HepG2 (cell line): ENCODE results near the gene MAB21L1. TPM values are rescaled to one million over a fixed set of nuclear protein-coding genes. Genes with fewer than 3 reads are reported as not detected.

Experiments
- ATAC-seq: fragments of 200-7000 bp; cut with Tn5 transposase; 3 replicates; pipeline ENCODE4 v1.9.1; 2020; ENCODE audit warnings: mild to moderate bottlenecking, moderate library complexity
- BruUV-seq: library from RNA; stranded (reverse); fragments of 400-500 nt; replicated peaks from 2 replicates; lab custom pipeline; 2021; lab: Mats Ljungman, UMichigan
- CTCF ChIA-PET: fragments of 300-600 bp; formaldehyde crosslinking; extraction: SDS; loops from one replicate; lab custom pipeline; 2021; ENCODE audit warnings: low total read pairs, inconsistent platforms, low intra/inter-chr PET ratio; lab: Yijun Ruan, JAX
- POLR2A ChIA-PET: fragments of 350-600 bp; sonication (Branson Sonifier 250); formaldehyde crosslinking; loops from one replicate; lab custom pipeline; 2020; ENCODE audit warnings: antibody characterized with exemption, inconsistent platforms; lab: Yijun Ruan, JAX
- DNase-seq: peaks from one replicate; pipeline ENCODE4 v3.0.0-alpha.2; 2015; ENCODE audit warnings: low spot score
- FAIRE-seq: peaks from 3 replicates; lab custom pipeline; 2011; peaks lifted over from hg19 to GRCh38; lab: Jason Lieb, UNC
- H2AFZ ChIP-seq: one replicate; pipeline ENCODE4 v1.6.1; 2011; ENCODE audit warnings: low read length, inconsistent platforms
- H3K27ac ChIP-seq: fragments of 300-600 bp; 3 replicates; pipeline ENCODE4 v1.8.0; 2011; ENCODE audit warnings: mixed run types, mild to moderate bottlenecking, mixed read lengths, low read length, inconsistent platforms; ENCODE audit not compliant: insufficient read depth; ENCODE audit errors: extremely low read length
- H3K27me3 ChIP-seq, 2 experiments: fragments of 200-600 bp in 1 of 2; 2 replicates in 1 of 2; 3 replicates in 1 of 2; pipeline versions ENCODE4 v1.6.0 to v1.8.0; 2011; ENCODE audit warnings: low read length in 2 of 2, mild to moderate bottlenecking in 2 of 2, moderate library complexity in 2 of 2, inconsistent platforms in 1 of 2; ENCODE audit not compliant: insufficient read depth in 2 of 2, control insufficient read depth in 1 of 2
- H3K36me3 ChIP-seq, 2 experiments: fragments of 200-600 bp in 1 of 2; replicated peaks in 1 of 2; 2 replicates in 1 of 2; 3 replicates in 1 of 2; pipeline versions ENCODE4 v1.5.1 to v1.8.0; 2011; ENCODE audit warnings: low read length in 2 of 2, inconsistent platforms in 1 of 2; ENCODE audit not compliant: insufficient read depth in 2 of 2, control insufficient read depth in 1 of 2
- H3K4me1 ChIP-seq: 2 replicates; pipeline ENCODE4 v1.5.1; 2012; ENCODE audit warnings: low read length, inconsistent platforms; ENCODE audit not compliant: insufficient read depth
- H3K4me2 ChIP-seq: 2 replicates; pipeline ENCODE4 v1.6.0; 2011; ENCODE audit warnings: low read depth, low read length, inconsistent platforms
- H3K4me3 ChIP-seq, 3 experiments: fragments of 200-600 bp in 1 of 3; sonication (generic), shearing (Covaris generic) in 1 of 3; replicated peaks in 1 of 3; 2 replicates each; pipeline ENCODE4 v1.5.1; 2011 to 2016; ENCODE audit warnings: low read length in 3 of 3, inconsistent platforms in 2 of 3, low read depth in 2 of 3, mild to moderate bottlenecking in 2 of 3, control low read depth in 1 of 3, mixed read lengths in 1 of 3; ENCODE audit not compliant: insufficient read depth in 1 of 3
- H3K79me2 ChIP-seq: one replicate; pipeline ENCODE4 v1.6.1; 2011; ENCODE audit warnings: low read length, inconsistent platforms; ENCODE audit not compliant: insufficient read depth
- H3K9ac ChIP-seq: 2 replicates; pipeline ENCODE4 v1.6.0; 2011; ENCODE audit warnings: mild to moderate bottlenecking, low read depth, low read length, inconsistent platforms; ENCODE audit not compliant: insufficient read depth
- H3K9me3 ChIP-seq: 2 replicates; pipeline ENCODE4 v1.5.1; 2012; ENCODE audit warnings: mild to moderate bottlenecking, low read length
- H4K20me1 ChIP-seq: 2 replicates; pipeline ENCODE4 v1.6.0; 2011; ENCODE audit warnings: inconsistent platforms, mild to moderate bottlenecking, low read length, moderate library complexity; ENCODE audit not compliant: insufficient read depth
- BRD4 ChIP-seq: sonication (generic); formaldehyde crosslinking; IDR thresholded peaks from 2 replicates; pipeline ENCODE4 v1.4.0; 2020; ENCODE audit warnings: missing genetic modification reagents
- CEBPB ChIP-seq: IDR thresholded peaks from 2 replicates; pipeline ENCODE4 v1.6.1; 2011; ENCODE audit warnings: low read depth, low read length, improper control_type of control experiment, borderline replicate concordance
- ETS1 ChIP-seq: sonication (generic); formaldehyde crosslinking; IDR thresholded peaks from 2 replicates; pipeline ENCODE4 v1.4.0; 2020; ENCODE audit warnings: missing genetic modification reagents
- HNRNPLL ChIP-seq: fragments of 200-400 bp; formaldehyde crosslinking; IDR thresholded peaks from 2 replicates; pipeline ENCODE4 v1.6.1; 2017; ENCODE audit warnings: mild to moderate bottlenecking, low read depth, low read length; ENCODE audit not compliant: poor library complexity, severe bottlenecking
- IKZF4 ChIP-seq: sonication (generic); formaldehyde crosslinking; IDR thresholded peaks from 2 replicates; pipeline ENCODE4 v1.5.1; 2020; ENCODE audit warnings: borderline replicate concordance, mild to moderate bottlenecking, low read depth, missing genetic modification reagents; ENCODE audit errors: not compliant biosample characterization
- NCOA5 ChIP-seq: sonication (generic); formaldehyde crosslinking; IDR thresholded peaks from 2 replicates; pipeline ENCODE4 v1.4.0; 2020; ENCODE audit warnings: missing genetic modification reagents
- PAF1 ChIP-seq: IDR thresholded peaks from 2 replicates; pipeline ENCODE4 v1.6.1; 2016; ENCODE audit warnings: missing genetic modification reagents, missing compliant biosample characterization
- ZNF503 ChIP-seq: sonication (generic); formaldehyde crosslinking; IDR thresholded peaks from 2 replicates; pipeline ENCODE4 v1.4.0; 2020; ENCODE audit warnings: missing genetic modification reagents
- ZSCAN12 ChIP-seq: sonication (generic); formaldehyde crosslinking; IDR thresholded peaks from 2 replicates; pipeline ENCODE4 v1.9.0; 2021; ENCODE audit warnings: mild to moderate bottlenecking, missing genetic modification reagents
- ZSCAN22 ChIP-seq: sonication (generic); formaldehyde crosslinking; IDR thresholded peaks from 2 replicates; pipeline ENCODE4 v1.4.0; 2020; ENCODE audit warnings: mild to moderate bottlenecking, missing genetic modification reagents
- ZZZ3 ChIP-seq: sonication (generic); formaldehyde crosslinking; IDR thresholded peaks from 2 replicates; pipeline ENCODE4 v1.4.0; 2020; ENCODE audit warnings: missing genetic modification reagents, mild to moderate bottlenecking, borderline replicate concordance
- WGBS: methylation state at CpG from one replicate; pipeline ENCODE4 v1.1.6; 2017; ENCODE audit warnings: low lambda C conversion rate; 5-methylcytosine and 5-hydroxymethylcytosine counted together
- in situ Hi-C: cut with HindIII; loops from 2 replicates; pipeline ENCODE4 v1.10.0; 2017; ENCODE audit warnings: low pct_unique_long_range_greater_than_20kb; ENCODE audit not compliant: extremely low pct_ligation_motif_present
- intact Hi-C: fragments of 100-400 bp; cut with micrococcal nuclease; formaldehyde crosslinking; loops from one replicate; pipeline ENCODE4 v1.10.0; 2022; ENCODE audit not compliant: unreplicated experiment
- polyA plus RNA-seq, 8 experiments: library from polyadenylated mRNA; depleted of rRNA in 3 of 8; stranded (reverse) in 7 of 8; unstranded in 1 of 8; fragments of >200 nt; fragmentation: Illumina TruSeq in 4 of 8; extraction: Trizol in 4 of 8; gene quantifications; 2 replicates each; pipeline versions ENCODE4 v1.2.1 to v1.2.3, GENCODE V29; 2011 to 2016; ENCODE audit warnings: low read depth in 4 of 8, missing spikeins in 1 of 8, mixed read lengths in 1 of 8; ENCODE audit not compliant: insufficient read depth in 1 of 8
- total RNA-seq, 5 experiments: library from RNA; depleted of rRNA; stranded (reverse); fragments of >200 nt; fragmentation: Illumina TruSeq; extraction: Trizol; gene quantifications; 2 replicates each; pipeline ENCODE4 v1.2.3, GENCODE V29; 2016; ENCODE audit warnings: low read depth in 1 of 5
- TF ChIP-seq, protein P1 (sequence below): sonication (generic); formaldehyde crosslinking; IDR thresholded peaks from 2 replicates; pipeline ENCODE4 v1.4.0; 2020; ENCODE audit warnings: mild to moderate bottlenecking, missing genetic modification reagents
- TF ChIP-seq, protein P2 (sequence below): sonication (generic); formaldehyde crosslinking; IDR thresholded peaks from 2 replicates; pipeline ENCODE4 v1.4.0; 2020; ENCODE audit warnings: mild to moderate bottlenecking, low read depth, missing genetic modification reagents

MAB21L1 gene
- total and polyA plus RNA-seq, 2 of the 13 experiments (the other 11 are each of a cell fraction or from before 2014, with no cell fraction given), result not detected

GRCh38 chr13:35460061-35460460 is 16.4 kb downstream of the MAB21L1 start:
- ChIA-PET POLR2A (no interaction called here), CTCF (no interaction called here)
- TF ChIP-seq ZZZ3, result no peak
- TF ChIP-seq ETS1 (CRISPR knock-in tag), result no peak
- TF ChIP-seq, protein P1, sequence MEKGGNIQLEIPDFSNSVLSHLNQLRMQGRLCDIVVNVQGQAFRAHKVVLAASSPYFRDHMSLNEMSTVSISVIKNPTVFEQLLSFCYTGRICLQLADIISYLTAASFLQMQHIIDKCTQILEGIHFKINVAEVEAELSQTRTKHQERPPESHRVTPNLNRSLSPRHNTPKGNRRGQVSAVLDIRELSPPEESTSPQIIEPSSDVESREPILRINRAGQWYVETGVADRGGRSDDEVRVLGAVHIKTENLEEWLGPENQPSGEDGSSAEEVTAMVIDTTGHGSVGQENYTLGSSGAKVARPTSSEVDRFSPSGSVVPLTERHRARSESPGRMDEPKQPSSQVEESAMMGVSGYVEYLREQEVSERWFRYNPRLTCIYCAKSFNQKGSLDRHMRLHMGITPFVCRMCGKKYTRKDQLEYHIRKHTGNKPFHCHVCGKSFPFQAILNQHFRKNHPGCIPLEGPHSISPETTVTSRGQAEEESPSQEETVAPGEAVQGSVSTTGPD (CRISPR knock-in tag), result no peak
- no peak for TF ChIP-seq BRD4 (CRISPR knock-in tag)
- TF ChIP-seq, protein P2, sequence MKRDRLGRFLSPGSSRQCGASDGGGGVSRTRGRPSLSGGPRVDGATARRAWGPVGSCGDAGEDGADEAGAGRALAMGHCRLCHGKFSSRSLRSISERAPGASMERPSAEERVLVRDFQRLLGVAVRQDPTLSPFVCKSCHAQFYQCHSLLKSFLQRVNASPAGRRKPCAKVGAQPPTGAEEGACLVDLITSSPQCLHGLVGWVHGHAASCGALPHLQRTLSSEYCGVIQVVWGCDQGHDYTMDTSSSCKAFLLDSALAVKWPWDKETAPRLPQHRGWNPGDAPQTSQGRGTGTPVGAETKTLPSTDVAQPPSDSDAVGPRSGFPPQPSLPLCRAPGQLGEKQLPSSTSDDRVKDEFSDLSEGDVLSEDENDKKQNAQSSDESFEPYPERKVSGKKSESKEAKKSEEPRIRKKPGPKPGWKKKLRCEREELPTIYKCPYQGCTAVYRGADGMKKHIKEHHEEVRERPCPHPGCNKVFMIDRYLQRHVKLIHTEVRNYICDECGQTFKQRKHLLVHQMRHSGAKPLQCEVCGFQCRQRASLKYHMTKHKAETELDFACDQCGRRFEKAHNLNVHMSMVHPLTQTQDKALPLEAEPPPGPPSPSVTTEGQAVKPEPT (CRISPR knock-in tag), result no peak
- TF ChIP-seq NCOA5 (CRISPR knock-in tag), result no peak
- TF ChIP-seq ZSCAN12 (CRISPR knock-in tag), result no peak
- no peak for TF ChIP-seq IKZF4 (CRISPR knock-in tag)
- TF ChIP-seq HNRNPLL, result no peak
- TF ChIP-seq ZSCAN22 (CRISPR knock-in tag), result no peak
- TF ChIP-seq CEBPB, result no peak
- TF ChIP-seq PAF1 (CRISPR knock-in tag), result no peak
- TF ChIP-seq ZNF503 (CRISPR knock-in tag), result no peak
- Histone ChIP-seq H3K27ac (no peak overlapping the region), H3K9ac (no peak overlapping the region), H3K36me3 (no peaks in the 10 kb centered on the region), H3K4me2 (no peak overlapping the region), H2AFZ (no peak overlapping the region), H3K4me1 (no peaks in the 10 kb centered on the region), H4K20me1 (no peaks in the 10 kb centered on the region), H3K9me3 (no peaks in the 10 kb centered on the region), H3K79me2 (no peaks in the 10 kb centered on the region), H3K27me3 (no peaks in the 10 kb centered on the region), H3K4me3 (no peak overlapping the region)
- ATAC-seq, result no peak
- DNase-seq, result no peak
- FAIRE-seq, result no peak
- in situ Hi-C loops (no loop called here), intact Hi-C loops (no loop called here)
- BruUV-seq, result no TSS peak
- WGBS, result 54% methylated on average over 2 of the region's 2 CpGs
